Neural cell (in vitro differentiated cells): ENCODE data around the gene COPG1. TPM values are rescaled to one million over a fixed set of nuclear protein-coding genes. Genes with fewer than 3 reads are reported as not detected.

ENCODE experiments used
- H2AFZ ChIP-seq: fragments of 200-600, 300-800 bp; sonication (generic), shearing (Covaris generic); 2 replicates; pipeline ENCODE4 v1.6.0; 2014; ENCODE audit warnings: low read depth, mild to moderate bottlenecking, antibody characterized with exemption, low read length, moderate library complexity
- H3F3A ChIP-seq: fragments of 200-600 bp; shearing (Covaris generic); 2 replicates; pipeline ENCODE4 v1.6.1; 2016; ENCODE audit warnings: mild to moderate bottlenecking, moderate library complexity, mixed read lengths, antibody characterized with exemption, low read length; ENCODE audit not compliant: insufficient read depth, poor library complexity, severe bottlenecking
- H3K27ac ChIP-seq: fragments of 200-600, 300-800 bp; sonication (generic), shearing (Covaris generic); 2 replicates; pipeline ENCODE4 v1.5.1; 2014; ENCODE audit warnings: mild to moderate bottlenecking, low read length, moderate library complexity
- H3K27me3 ChIP-seq: fragments of 300-800, 200-600 bp; sonication (generic), shearing (Covaris generic); 2 replicates; pipeline ENCODE4 v1.6.0; 2014; ENCODE audit warnings: mild to moderate bottlenecking, low read depth, low read length, moderate library complexity; ENCODE audit not compliant: insufficient read depth
- H3K36me3 ChIP-seq: fragments of 300-800, 200-600 bp; sonication (generic), shearing (Covaris generic); 2 replicates; pipeline ENCODE4 v1.5.1; 2014; ENCODE audit warnings: mild to moderate bottlenecking, antibody characterized with exemption, low read length, moderate library complexity; ENCODE audit not compliant: insufficient read depth
- H3K4me2 ChIP-seq: fragments of 300-800, 200-600 bp; sonication (generic), shearing (Covaris generic); 2 replicates; pipeline ENCODE4 v1.6.0; 2014; ENCODE audit warnings: mild to moderate bottlenecking, low read length
- H3K4me3 ChIP-seq: fragments of 300-800, 200-600 bp; sonication (generic), shearing (Covaris generic); 2 replicates; pipeline ENCODE4 v1.5.1; 2014; ENCODE audit warnings: mild to moderate bottlenecking, low read length, moderate library complexity
- H3K79me2 ChIP-seq: fragments of 200-600 bp; shearing (Covaris generic); replicated peaks from 2 replicates; pipeline ENCODE4 v1.6.0; 2014; ENCODE audit warnings: mild to moderate bottlenecking, low read length, moderate library complexity; ENCODE audit not compliant: insufficient read depth
- H3K9ac ChIP-seq: fragments of 300-800, 200-600 bp; sonication (generic), shearing (Covaris generic); 2 replicates; pipeline ENCODE4 v1.6.1; 2016; ENCODE audit warnings: mild to moderate bottlenecking, low read length, mixed read lengths
- H3K9me2 ChIP-seq: fragments of 200-600 bp; shearing (Covaris generic); 2 replicates; pipeline ENCODE4 v1.6.1; 2016; ENCODE audit warnings: mild to moderate bottlenecking, low read length, mixed read lengths; ENCODE audit not compliant: insufficient read depth
- H3K9me3 ChIP-seq: fragments of 200-600, 300-800 bp; sonication (generic), shearing (Covaris generic); 2 replicates; pipeline ENCODE4 v1.6.1; 2016; ENCODE audit warnings: mild to moderate bottlenecking, mixed run types, low read length, moderate library complexity, mixed read lengths
- H4K20me1 ChIP-seq: fragments of 200-600 bp; shearing (Covaris generic); 2 replicates; pipeline ENCODE4 v1.6.1; 2016; ENCODE audit warnings: mild to moderate bottlenecking, mixed run types; ENCODE audit not compliant: insufficient read depth
- CTCF ChIP-seq: fragments of 450-650 bp; IDR thresholded peaks from 2 replicates; pipeline ENCODE4 v1.5.1; 2014; ENCODE audit warnings: antibody characterized with exemption, mild to moderate bottlenecking, moderate library complexity; ENCODE audit not compliant: poor library complexity, severe bottlenecking
- EP300 ChIP-seq: fragments of 450-650 bp; conservative IDR thresholded peaks from 2 replicates; pipeline ENCODE4 v1.6.1; 2014; ENCODE audit warnings: antibody characterized with exemption, mild to moderate bottlenecking, moderate library complexity; ENCODE audit not compliant: poor library complexity, severe bottlenecking
- EZH2 ChIP-seq: fragments of 200-600, 300-800 bp; shearing (Covaris generic), sonication (generic); IDR thresholded peaks from 2 replicates; pipeline ENCODE4 v1.6.1; 2014; ENCODE audit warnings: antibody characterized with exemption, low read length, borderline replicate concordance, mild to moderate bottlenecking; ENCODE audit not compliant: insufficient read depth, poor library complexity, severe bottlenecking
- MXI1 ChIP-seq: fragments of 450-650 bp; conservative IDR thresholded peaks from 2 replicates; pipeline ENCODE4 v1.6.1; 2014; ENCODE audit warnings: antibody characterized with exemption, mild to moderate bottlenecking; ENCODE audit not compliant: poor library complexity, severe bottlenecking
- POLR2AphosphoS5 ChIP-seq: IDR thresholded peaks from 2 replicates; pipeline ENCODE4 v1.6.1; 2012
- RAD21 ChIP-seq: fragments of 450-650 bp; conservative IDR thresholded peaks from 2 replicates; pipeline ENCODE4 v1.6.1; 2014; ENCODE audit warnings: antibody characterized with exemption, mild to moderate bottlenecking, moderate library complexity
- REST ChIP-seq: IDR thresholded peaks from 2 replicates; pipeline ENCODE4 v1.6.1; 2012; ENCODE audit warnings: borderline replicate concordance
- SMC3 ChIP-seq: fragments of 450-650 bp; conservative IDR thresholded peaks from 2 replicates; pipeline ENCODE4 v1.6.1; 2014; ENCODE audit warnings: antibody characterized with exemption, mild to moderate bottlenecking, moderate library complexity; ENCODE audit not compliant: poor library complexity
- TAF1 ChIP-seq: IDR thresholded peaks from 2 replicates; pipeline ENCODE4 v1.6.1; 2012; ENCODE audit warnings: low read depth
- polyA plus RNA-seq: library from polyadenylated mRNA; depleted of rRNA; stranded (reverse); fragments of >200 nt; gene quantifications from 2 replicates; pipeline ENCODE4 v1.2.3, GENCODE V29; 2014

Gene COPG1
- polyA plus RNA-seq, 1 donor from 2014 or later, result 75.0 TPM

- Histone ChIP-seq H2AFZ (no peak overlapping the region), H3K27ac (no peak overlapping the region), H3K9me2 (no peaks in the 10 kb centered on the region), H3K4me2 (no peak overlapping the region), H4K20me1 (no peaks in the 10 kb centered on the region), H3F3A (no peaks in the 10 kb centered on the region), H3K79me2 (no peaks in the 10 kb centered on the region), H3K9ac (no peak overlapping the region), H3K36me3 (no peaks in the 10 kb centered on the region), H3K9me3 (no peaks in the 10 kb centered on the region), H3K4me3 (no peak overlapping the region), H3K27me3 (no peaks in the 10 kb centered on the region)
- TF ChIP-seq SMC3 (no peak), RAD21 (no peak), EZH2 (no peak), REST (no peak), CTCF (no peak), TAF1 (no peak), EP300 (no peak)
Observed at GRCh38 chr3:129234441-129234840, 15.0 kb upstream of the COPG1 start.

GRCh38 chr3:129235344-129235917 is 14.0 kb upstream of the COPG1 start:
- no peaks in the 10 kb centered on the region for H3K79me2 ChIP-seq
- no peaks in the 10 kb centered on the region for H4K20me1 ChIP-seq
- no peak overlapping the region for H3K4me2 ChIP-seq
- no peaks in the 10 kb centered on the region for H3K36me3 ChIP-seq
- H2AFZ ChIP-seq, result no peak overlapping the region
- no peak for TF ChIP-seq MXI1
- TF ChIP-seq EP300, result no peak
- TF ChIP-seq TAF1, result no peak
- TF ChIP-seq REST, result no peak
- no peak for TF ChIP-seq CTCF
- TF ChIP-seq POLR2AphosphoS5, result no peak
- no peak for TF ChIP-seq SMC3
- TF ChIP-seq RAD21, result no peak
- no peak for TF ChIP-seq EZH2
- no peaks in the 10 kb centered on the region for H3K9me3 ChIP-seq
- H3K27me3 ChIP-seq, result no peaks in the 10 kb centered on the region
- no peaks in the 10 kb centered on the region for H3F3A ChIP-seq
- H3K9ac ChIP-seq, result no peak overlapping the region
- H3K27ac ChIP-seq, result no peak overlapping the region
- H3K9me2 ChIP-seq, result no peaks in the 10 kb centered on the region
- no peak overlapping the region for H3K4me3 ChIP-seq
